ENCODE data around the gene CCDC154.

CCDC154 gene

DNA sequence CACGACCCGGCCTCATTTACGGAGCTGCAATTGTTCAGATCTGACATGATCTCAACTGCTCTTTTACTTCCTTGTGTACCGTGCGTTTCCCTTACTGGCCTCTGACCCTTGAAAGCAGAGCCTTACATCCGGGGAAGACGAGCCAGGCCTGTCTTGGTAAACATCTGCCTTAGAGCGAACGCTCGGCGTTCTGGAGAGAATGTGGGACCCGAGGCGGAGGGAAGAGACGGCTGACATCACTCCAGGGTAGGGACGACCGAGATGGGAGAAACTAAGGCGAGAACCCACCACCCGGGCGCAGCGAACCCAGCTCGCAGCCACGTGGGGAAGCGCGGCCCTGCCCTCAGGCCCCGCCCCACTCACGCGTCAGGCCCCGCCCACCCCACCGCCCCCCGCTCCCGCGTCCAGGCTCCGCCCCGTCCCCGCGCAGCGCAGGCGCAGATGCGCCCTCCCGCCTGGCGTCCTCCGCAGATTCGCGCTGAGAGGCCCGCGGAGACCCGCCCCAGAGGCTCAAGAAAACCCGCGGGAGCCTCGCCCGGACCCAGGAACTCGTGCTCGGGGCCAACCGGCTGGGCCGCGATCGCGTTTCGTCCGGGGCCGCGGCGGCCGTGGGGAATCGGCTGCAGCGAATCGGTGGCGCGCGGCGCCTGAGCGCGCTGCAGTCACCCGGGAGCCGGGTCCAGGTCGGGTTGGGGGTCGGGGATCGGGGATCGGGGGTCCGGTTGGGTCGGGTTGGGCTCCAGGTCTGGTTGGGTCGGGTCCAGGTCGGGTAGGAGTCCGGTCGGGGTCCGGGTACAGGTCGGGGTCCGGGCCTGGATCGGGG is 48.8 kb upstream of the CCDC154 start, which contains the start of gene TELO2 (continued):
- TF ChIP-seq ZNF433 (tag by site-specific recombination; IDR thresholded peaks at IDR 0.05; ENCODE audit: low read depth) (no peak), SP2 (tag by site-specific recombination; IDR thresholded peaks at IDR 0.05) (peak; percentile 26), ZNF660 (tag by site-specific recombination; IDR thresholded peaks at IDR 0.05) (0 out of 2 replicates have a peak, but pooled peaks have one; percentile 59), HOXA7 (CRISPR knock-in tag; IDR thresholded peaks at IDR 0.05; ENCODE audit: borderline replicate concordance) (no peak), SALL2 (tag by site-specific recombination; IDR thresholded peaks at IDR 0.05; ENCODE audit: borderline replicate concordance) (no peak), ZNF112 (tag by site-specific recombination; IDR thresholded peaks at IDR 0.05) (no peak), ZBTB20 (tag by site-specific recombination; IDR thresholded peaks at IDR 0.05) (peak; percentile 50; the same call in 1 of the 2 replicates), ZSCAN16 (tag by site-specific recombination; IDR thresholded peaks at IDR 0.05) (no peak), SP7 (tag by site-specific recombination; IDR thresholded peaks at IDR 0.05) (peak; percentile 39; the same call in 1 of the 2 replicates), ZNF2 (tag by site-specific recombination; IDR thresholded peaks at IDR 0.05) (no peak), ZNF555 (tag by site-specific recombination; conservative IDR thresholded peaks at IDR 0.05) (no peak), ZNF701 (tag by site-specific recombination; IDR thresholded peaks at IDR 0.05) (no peak), ZNF426 (tag by site-specific recombination; IDR thresholded peaks at IDR 0.05) (no peak), ZNF391 (tag by site-specific recombination; IDR thresholded peaks at IDR 0.05; ENCODE audit: borderline replicate concordance, low read depth) (no peak), ZNF48 (tag by site-specific recombination; IDR thresholded peaks at IDR 0.05) (no peak), ZNF785 (tag by site-specific recombination; IDR thresholded peaks at IDR 0.05) (no peak), ZSCAN30 (tag by site-specific recombination; IDR thresholded peaks at IDR 0.05) (peak; percentile 82), ZNF121 (tag by site-specific recombination; IDR thresholded peaks at IDR 0.05) (no peak), YY1 (tag by site-specific recombination; IDR thresholded peaks at IDR 0.05) (no peak), YY2 (tag by site-specific recombination; IDR thresholded peaks at IDR 0.05) (no peak), ZNF211 (tag by site-specific recombination; IDR thresholded peaks at IDR 0.05; ENCODE audit: low read depth) (no peak), HOXD13 (CRISPR knock-in tag; IDR thresholded peaks at IDR 0.05; ENCODE audit: borderline replicate concordance) (no peak), ZFP3 (tag by site-specific recombination; IDR thresholded peaks at IDR 0.05; ENCODE audit: low read depth) (no peak), ZNF423 (tag by site-specific recombination; IDR thresholded peaks at IDR 0.05) (no peak), KLF10 (tag by site-specific recombination; IDR thresholded peaks at IDR 0.05) (peak; percentile 39; the same call in 1 of the 2 replicates), BCL11A (tag by site-specific recombination; IDR thresholded peaks at IDR 0.05; ENCODE audit: low read depth) (no peak), ZNF169 (tag by site-specific recombination; IDR thresholded peaks at IDR 0.05) (no peak), ZNF473 (tag by site-specific recombination; IDR thresholded peaks at IDR 0.05) (no peak), MEIS1 (CRISPR knock-in tag; IDR thresholded peaks at IDR 0.05; ENCODE audit: borderline replicate concordance) (no peak), ZNF174 (tag by site-specific recombination; IDR thresholded peaks at IDR 0.05) (no peak), ZNF324 (tag by site-specific recombination; IDR thresholded peaks at IDR 0.05) (no peak), ZNF37A (tag by site-specific recombination; IDR thresholded peaks at IDR 0.05) (no peak), ZNF529 (tag by site-specific recombination; IDR thresholded peaks at IDR 0.05; ENCODE audit: insufficient replicate concordance) (no peak), GLI2 (tag by site-specific recombination; IDR thresholded peaks at IDR 0.05; ENCODE audit: borderline replicate concordance, low read depth) (no peak), ZNF366 (tag by site-specific recombination; conservative IDR thresholded peaks at IDR 0.05) (no peak), ZNF843 (tag by site-specific recombination; IDR thresholded peaks at IDR 0.05) (no peak), GLIS1 (tag by site-specific recombination; IDR thresholded peaks at IDR 0.05) (no peak)
- TF ChIP-seq, protein P1, sequence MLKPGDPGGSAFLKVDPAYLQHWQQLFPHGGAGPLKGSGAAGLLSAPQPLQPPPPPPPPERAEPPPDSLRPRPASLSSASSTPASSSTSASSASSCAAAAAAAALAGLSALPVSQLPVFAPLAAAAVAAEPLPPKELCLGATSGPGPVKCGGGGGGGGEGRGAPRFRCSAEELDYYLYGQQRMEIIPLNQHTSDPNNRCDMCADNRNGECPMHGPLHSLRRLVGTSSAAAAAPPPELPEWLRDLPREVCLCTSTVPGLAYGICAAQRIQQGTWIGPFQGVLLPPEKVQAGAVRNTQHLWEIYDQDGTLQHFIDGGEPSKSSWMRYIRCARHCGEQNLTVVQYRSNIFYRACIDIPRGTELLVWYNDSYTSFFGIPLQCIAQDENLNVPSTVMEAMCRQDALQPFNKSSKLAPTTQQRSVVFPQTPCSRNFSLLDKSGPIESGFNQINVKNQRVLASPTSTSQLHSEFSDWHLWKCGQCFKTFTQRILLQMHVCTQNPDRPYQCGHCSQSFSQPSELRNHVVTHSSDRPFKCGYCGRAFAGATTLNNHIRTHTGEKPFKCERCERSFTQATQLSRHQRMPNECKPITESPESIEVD (tag by site-specific recombination; IDR thresholded peaks at IDR 0.05) = no peak
- TF ChIP-seq, protein P2, sequence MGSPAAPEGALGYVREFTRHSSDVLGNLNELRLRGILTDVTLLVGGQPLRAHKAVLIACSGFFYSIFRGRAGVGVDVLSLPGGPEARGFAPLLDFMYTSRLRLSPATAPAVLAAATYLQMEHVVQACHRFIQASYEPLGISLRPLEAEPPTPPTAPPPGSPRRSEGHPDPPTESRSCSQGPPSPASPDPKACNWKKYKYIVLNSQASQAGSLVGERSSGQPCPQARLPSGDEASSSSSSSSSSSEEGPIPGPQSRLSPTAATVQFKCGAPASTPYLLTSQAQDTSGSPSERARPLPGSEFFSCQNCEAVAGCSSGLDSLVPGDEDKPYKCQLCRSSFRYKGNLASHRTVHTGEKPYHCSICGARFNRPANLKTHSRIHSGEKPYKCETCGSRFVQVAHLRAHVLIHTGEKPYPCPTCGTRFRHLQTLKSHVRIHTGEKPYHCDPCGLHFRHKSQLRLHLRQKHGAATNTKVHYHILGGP (tag by site-specific recombination; IDR thresholded peaks at IDR 0.05) = no peak
- TF ChIP-seq, protein P3, sequence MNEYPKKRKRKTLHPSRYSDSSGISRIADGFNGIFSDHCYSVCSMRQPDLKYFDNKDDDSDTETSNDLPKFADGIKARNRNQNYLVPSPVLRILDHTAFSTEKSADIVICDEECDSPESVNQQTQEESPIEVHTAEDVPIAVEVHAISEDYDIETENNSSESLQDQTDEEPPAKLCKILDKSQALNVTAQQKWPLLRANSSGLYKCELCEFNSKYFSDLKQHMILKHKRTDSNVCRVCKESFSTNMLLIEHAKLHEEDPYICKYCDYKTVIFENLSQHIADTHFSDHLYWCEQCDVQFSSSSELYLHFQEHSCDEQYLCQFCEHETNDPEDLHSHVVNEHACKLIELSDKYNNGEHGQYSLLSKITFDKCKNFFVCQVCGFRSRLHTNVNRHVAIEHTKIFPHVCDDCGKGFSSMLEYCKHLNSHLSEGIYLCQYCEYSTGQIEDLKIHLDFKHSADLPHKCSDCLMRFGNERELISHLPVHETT (tag by site-specific recombination; IDR thresholded peaks at IDR 0.05) = no peak

Data from HEK293 (cell line).